HG02642 (cell line): ENCODE data around the gene RCBTB2.
A peak's percentile ranks its signal among the peaks of the same experiment; 100 is the strongest.

Source experiments
- ATAC-seq: cut with Tn5 transposase; IDR thresholded peaks from one replicate; pipeline ENCODE4 v1.9.1; 2021; ENCODE audit warnings: mild to moderate bottlenecking; ENCODE audit not compliant: unreplicated experiment, poor library complexity

The RCBTB2 gene

GRCh38 chr13:48496271-48497161 is 36.4 kb downstream of the RCBTB2 start:
- no peak for ATAC-seq

- ATAC-seq: no peak
Observed at GRCh38 chr13:48494874-48495273, 38.0 kb downstream of the RCBTB2 start.

- ATAC-seq: no peak
Observed at GRCh38 chr13:48493851-48494250, 39.0 kb downstream of the RCBTB2 start.

- no peak for ATAC-seq
Observed at GRCh38 chr13:48493066-48493765, 39.7 kb downstream of the RCBTB2 start.

GRCh38 chr13:48492470-48493065 is 40.3 kb downstream of the RCBTB2 start:
- ATAC-seq: peak; percentile 78

- ATAC-seq: peak; percentile 63
Observed at GRCh38 chr13:48492096-48492440, 40.8 kb downstream of the RCBTB2 start.

- ATAC-seq: no peak
Observed at GRCh38 chr13:48491423-48492095, 41.3 kb downstream of the RCBTB2 start.

- ATAC-seq: no peak
Observed at GRCh38 chr13:48490241-48490640, 42.6 kb downstream of the RCBTB2 start.

GRCh38 chr13:48489666-48490065 is 43.2 kb downstream of the RCBTB2 start:
- no peak for ATAC-seq

- no peak for ATAC-seq
Observed at GRCh38 chr13:48488995-48489394, 43.9 kb downstream of the RCBTB2 start.

- ATAC-seq: no peak
Observed at GRCh38 chr13:48487968-48488367, 44.9 kb downstream of the RCBTB2 start.

GRCh38 chr13:48486836-48487235 is 46.0 kb downstream of the RCBTB2 start:
- no peak for ATAC-seq

GRCh38 chr13:48486362-48486761 is 46.5 kb downstream of the RCBTB2 start:
- ATAC-seq: no peak

GRCh38 chr13:48485432-48485831 is 47.4 kb downstream of the RCBTB2 start:
- ATAC-seq: no peak

- ATAC-seq: no peak
Observed at GRCh38 chr13:48483575-48483974, 49.3 kb downstream of the RCBTB2 start.

- ATAC-seq: no peak
Observed at GRCh38 chr13:48478391-48478790, 54.5 kb downstream of the RCBTB2 start.

- ATAC-seq: peak; percentile 43
Observed at GRCh38 chr13:48477191-48477855, 55.6 kb downstream of the RCBTB2 start.

- ATAC-seq: no peak
Observed at GRCh38 chr13:48476686-48477085, 56.2 kb downstream of the RCBTB2 start.

GRCh38 chr13:48476215-48476614 is 56.7 kb downstream of the RCBTB2 start:
- no peak for ATAC-seq

GRCh38 chr13:48475230-48475629 is 57.6 kb downstream of the RCBTB2 start:
- ATAC-seq: no peak
